NCI-H2107 (cell line): ENCODE data around the gene ZRSR2.
A peak's percentile ranks its signal among the peaks of the same experiment; 100 is the strongest.

Experiments used
- DNase-seq: peaks from one replicate; lab custom pipeline; 2025; lab: John Stamatoyannopoulos, UW

ZRSR2 gene

DNA sequence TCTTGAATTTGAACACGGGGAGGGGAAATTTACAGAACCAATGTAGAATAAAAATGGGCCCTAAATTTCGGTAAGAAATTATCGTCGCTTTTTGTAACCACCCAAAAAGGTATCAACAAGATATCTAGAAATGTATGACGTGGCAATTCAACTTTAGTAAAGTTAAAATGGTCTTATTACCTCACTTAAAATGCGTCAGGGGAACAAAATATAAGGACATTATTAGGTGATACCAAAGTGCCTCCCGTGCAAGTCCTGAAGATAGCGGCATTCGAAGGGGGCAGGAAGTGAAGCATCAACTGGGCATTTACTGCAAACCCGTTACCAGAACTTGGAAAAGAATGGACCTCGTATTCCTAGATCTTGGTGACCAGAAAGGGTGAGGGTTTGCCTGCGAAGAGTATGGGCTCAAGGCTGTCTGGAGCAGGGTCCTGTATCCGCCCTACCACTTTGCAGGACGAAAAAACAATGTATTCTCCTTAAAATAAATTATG lies 63.3 kb downstream of the ZRSR2 start:
- no peak for DNase-seq

DNA sequence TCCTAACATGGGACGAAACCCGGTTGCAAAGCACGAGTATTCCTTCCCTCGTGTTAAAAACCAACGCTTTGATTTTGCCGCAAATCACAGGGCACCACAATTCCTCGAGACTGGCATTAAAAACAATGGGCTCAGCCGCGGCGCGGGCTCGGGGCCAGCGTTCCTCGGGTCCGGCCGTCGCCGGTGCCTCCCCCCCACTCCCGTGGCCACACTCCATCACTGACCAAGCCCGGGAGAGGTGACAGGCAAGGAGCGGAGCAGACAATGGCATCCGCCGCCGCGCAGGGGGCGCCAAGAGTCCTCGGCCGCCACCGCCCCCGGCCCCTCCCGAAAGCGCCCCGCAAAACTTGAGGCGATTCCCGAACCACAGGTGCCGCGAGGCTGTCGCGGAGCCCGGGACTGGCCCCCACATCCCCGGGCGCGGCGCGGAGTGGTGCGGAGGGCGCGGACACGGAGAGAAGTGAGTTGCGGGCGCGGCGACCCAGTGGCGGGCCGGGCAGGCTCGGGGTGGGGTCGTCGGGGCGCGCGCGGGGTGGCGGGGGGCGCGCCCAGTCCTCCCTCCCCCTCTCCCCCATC lies 63.9 kb downstream of the ZRSR2 start:
- DNase-seq: no peak

DNA sequence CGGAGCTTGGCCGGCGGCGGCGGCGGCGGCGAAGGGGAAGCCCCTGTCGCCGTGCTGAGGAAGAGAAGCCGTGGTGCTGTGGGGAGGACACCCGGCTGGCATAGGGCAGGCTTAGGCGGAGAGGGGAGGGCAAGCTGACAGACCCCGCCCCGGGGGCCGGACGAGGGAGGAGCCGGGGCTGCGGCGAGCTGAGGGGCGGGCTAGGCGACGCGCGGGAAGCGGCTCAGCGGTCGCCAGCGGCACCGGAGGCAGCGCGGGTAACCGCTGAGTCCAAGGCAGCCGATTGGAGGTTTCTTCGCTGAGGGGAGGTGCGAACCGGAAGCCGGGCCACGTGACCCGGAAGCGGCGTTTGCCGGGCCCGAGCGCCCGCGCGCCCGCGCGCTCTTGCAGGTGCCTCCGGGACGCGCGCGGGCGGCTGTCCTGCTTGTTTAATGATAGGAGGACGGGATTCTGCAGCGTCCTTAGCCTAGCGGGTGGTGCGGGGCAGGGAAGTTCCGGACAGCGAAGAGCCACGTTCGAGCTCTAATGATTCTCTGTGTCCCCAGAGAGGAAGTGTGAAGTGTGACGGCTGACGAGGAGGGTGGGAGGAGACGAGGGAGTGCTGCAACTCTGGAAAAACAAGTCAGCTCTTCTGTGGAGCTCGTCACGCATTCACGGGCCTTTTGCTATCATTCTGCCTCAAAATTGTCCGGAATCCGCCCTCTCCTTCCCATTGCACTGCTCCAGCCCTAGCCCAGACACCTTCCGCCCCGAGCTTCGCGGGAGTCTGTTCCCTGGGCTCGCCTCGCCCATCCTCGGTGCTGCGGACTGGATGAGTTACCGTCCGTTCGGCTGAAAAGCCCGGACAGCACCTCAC lies 64.7 kb downstream of the ZRSR2 start, which contains the start of gene AP1S2:
Gene AP1S2, minus strand, starts transcription at position 102 of the 856 bp plus-strand sequence. CDS start 2,289 bp downstream, outside the sequence.
- DNase-seq: peak; percentile 93

DNA sequence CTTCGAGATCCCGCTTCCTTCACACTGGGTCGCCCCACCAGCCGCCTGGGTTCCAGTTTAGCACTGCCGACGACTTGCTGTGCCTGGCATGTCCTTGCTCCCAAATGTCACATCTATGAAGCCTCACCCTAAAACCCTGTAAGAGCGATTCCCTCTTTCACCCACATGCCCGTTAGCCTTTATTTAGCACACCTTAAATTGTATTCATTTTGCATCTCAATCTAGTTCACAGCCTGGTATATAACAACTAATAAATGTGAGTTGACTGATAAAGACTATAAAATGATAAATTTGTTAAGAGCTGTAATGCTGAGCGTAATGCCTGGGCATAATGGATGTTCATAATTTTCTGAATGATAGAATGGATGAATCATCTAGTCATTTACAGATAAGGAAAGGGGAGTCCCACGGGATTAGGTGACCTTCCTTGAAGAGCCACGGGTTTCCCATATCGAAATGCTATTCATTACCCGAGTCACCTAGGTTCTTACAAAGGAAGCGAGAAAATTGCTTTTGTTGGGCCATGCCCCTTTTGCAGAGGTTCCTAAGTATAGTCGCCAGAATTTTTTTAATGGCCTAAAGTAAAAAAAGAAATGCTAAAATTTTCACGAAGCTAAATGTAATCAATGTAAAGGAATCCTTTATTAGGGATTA lies 65.4 kb downstream of the ZRSR2 start:
- DNase-seq: no peak

DNA sequence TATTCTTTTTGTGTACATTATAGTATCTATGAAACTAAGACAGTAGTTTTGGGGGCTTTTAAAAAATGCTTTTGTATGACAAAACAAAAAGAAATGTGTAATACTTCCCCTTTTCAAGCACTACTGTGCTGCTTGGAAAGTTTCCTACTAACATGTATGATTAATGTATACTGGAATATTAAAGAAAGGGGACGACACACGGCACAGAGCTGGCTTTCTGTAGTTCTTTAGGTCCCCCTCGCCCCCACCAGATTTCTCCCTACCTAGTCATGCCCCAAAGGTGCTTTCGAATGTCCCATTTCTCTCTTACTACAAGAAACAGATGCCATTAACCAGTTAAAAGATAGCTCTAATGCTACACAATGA lies 65.9 kb downstream of the ZRSR2 start:
- DNase-seq: no peak

DNA sequence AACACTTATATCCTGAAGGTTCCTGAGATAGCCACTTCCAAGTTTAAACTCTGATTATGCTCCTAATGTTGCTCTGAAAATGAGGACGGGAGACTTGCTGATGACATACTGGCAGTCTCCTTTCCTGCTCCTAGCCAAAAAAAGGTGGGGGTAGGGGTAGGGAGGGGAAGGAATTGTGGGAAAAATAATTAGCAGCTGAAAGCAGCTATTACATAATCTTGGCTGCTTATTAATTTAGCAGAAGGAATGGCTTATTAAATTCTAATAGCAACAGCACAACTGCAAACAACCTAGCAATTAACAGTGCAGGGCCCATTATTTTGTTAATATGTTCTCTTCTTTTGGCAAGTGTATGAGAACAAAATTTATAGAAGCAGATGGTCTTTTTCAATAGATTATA lies 66.4 kb downstream of the ZRSR2 start:
- DNase-seq: no peak

DNA sequence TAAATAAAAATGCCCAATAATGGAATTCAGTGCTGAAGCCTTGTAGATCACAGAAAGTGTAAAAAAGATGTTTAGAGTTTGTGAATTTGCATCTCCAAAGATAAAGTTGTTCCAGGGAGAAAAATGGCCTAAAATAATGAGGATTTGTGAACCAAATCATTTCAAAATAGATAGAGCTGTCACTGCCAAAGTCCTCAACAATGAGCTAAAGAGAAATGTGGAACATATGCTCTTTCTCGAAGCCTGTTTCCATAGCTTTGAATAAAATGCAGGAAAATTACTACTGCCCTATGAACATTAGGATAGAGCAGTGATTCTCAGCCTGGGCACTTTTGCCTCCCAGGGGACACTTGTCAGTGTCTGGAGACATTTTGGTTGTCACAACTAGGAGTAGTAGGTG lies 67.8 kb downstream of the ZRSR2 start:
- DNase-seq: no peak

DNA sequence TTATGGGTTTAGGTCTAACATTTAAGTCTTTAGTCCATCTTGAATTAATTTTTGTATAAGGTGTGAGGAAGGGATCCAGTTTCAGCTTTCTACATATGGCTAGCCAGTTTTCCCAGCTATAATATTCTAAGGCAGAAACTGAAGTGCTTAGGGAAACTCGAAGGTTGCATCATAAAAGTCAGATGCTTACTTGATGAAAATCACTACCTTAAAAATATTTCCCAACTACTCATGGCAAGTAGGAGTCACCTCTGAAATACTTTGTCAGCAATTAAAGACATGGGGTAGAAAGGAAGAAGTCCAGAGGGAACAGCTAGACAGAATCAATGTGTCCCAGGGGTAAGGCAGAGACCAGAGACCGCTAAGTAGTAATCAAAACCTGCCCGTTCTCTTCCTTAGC lies 70.6 kb downstream of the ZRSR2 start:
- no peak for DNase-seq

DNA sequence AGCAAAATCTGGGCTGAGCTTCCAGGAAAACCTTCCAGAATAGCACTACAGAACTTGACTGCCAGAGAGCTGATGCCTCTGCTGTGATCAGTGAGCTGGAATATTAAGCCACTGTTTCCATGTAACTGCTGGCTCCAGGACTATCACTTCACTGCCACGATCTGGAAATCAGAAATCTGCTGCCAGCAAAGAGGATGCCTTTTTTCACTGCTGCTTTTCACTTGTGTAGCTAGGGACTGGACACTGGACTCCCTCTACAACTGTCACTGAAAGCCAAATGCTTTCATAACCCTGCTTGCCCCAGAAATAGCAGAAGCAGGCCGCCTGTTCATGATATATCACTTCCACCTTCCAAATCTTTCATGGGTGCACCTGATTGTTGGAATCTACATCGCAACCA lies 73.7 kb downstream of the ZRSR2 start:
- no peak for DNase-seq

DNA sequence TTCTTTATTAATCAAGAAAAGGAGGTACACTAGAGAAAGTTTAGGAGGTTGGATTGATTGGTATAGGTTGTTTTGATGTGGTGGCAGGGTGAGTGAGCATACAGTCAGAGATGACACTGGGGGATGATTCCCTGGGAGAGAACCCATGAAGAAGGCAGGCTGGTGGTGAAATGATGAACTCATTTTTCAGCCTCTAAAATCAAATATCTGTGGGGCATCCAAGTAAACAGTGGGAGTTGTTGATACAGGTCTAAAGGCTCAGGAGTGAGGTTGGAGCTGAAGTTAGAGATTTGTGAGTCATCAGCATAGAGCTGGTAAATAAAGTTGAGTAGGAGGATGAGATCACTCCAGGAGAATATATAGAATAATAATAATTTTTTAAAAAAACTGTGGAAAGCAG lies 74.3 kb downstream of the ZRSR2 start:
- no peak for DNase-seq

DNA sequence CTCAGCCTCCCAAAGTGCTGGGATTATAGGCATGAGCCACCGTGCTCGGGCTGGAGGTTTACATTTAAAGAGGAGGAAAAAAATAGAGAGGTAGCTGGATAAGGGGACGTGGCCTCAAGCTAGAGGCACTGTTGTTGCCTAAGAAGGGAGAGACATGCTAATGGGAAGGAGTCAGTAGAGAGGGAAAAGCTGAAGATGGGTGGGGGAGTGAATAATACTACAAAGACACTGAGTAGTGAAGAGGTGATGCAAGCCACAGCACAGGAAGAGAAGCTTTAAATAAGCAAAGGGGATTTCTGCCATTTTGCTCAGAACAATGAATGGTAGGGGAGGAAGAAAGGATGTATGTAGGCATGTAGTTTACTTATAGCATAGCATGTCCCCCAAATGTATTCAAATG lies 75.9 kb downstream of the ZRSR2 start:
- DNase-seq: no peak

DNA sequence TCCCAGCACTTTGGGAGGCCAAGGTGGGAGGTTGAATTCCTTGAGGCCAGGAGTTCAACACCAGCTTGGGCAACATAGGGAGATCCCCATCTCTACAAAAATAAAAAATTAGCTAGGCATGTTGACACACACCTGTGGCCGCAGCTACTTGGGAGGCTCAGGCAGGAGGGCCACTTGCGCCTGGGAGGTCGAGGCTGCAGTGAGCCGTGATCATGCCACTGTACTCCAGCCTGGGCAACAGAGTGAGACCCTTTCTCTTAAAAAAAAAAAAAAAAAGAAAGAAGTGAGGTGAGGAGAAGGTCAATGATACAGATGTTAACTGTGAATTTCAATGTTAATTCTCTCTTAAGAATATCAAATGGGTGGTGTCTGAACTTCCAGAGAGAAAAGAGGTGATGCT lies 79.4 kb downstream of the ZRSR2 start:
- DNase-seq: no peak

DNA sequence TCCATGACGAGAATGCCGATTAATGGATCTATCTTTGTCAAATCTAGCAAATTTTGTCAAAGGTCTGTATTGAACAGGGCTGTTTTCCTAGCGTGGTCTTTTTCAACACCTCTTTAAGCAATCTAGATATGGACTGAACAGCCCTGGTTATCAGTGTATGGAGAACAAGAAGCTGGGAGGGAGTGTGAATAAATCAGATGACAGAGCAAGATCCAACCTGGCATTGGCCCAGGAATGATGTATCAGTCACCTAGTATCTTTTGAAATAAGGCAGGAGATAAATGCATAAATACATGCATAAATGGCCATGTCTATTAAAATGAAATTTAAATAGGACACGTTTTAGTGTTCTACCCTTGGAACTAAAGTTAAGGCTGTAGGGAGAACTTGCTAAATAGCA lies 80.0 kb downstream of the ZRSR2 start:
- DNase-seq: no peak
